ENCODE results near the gene ERG. TPM values are rescaled to one million over a fixed set of nuclear protein-coding genes. Genes with fewer than 3 reads are reported as not detected.

ERG gene
- total RNA-seq, 1 donor from 2014 or later: not detected

DNA sequence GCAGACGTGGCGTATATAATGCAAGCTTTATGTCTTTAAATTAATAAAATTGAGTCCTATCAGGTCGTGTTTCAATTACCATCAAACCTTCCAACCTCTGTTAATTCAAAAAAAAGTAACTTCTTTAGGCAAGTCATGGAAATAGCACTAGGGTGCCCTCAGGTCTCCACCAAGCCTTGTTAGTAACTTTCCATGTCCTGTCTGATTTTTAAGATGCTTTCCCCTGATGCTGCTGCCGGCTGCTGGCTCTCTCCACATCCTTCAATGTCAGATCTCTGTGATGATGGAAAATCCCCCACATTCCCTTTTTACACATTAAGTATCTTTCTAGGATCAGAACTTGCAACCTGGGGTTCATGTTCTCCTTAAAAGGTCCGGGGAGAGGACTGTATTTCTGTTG is 3.0 kb downstream of the ERG start:
- Mint-ChIP-seq H3K4me1 (ENCODE audit: low read depth, unreplicated experiment) (no peaks in the 10 kb centered on the region), H3K9me3 (ENCODE audit: unreplicated experiment) (no peaks in the 10 kb centered on the region), H3K27ac (ENCODE audit: unreplicated experiment) (no peak overlapping the region), H3K4me3 (ENCODE audit: unreplicated experiment) (no peak overlapping the region), H3K36me3 (ENCODE audit: unreplicated experiment) (no peaks in the 10 kb centered on the region), H3K27me3 (ENCODE audit: unreplicated experiment) (peaks cover 2% of the 10 kb centered on the region)
- TF ChIP-seq, protein P1, sequence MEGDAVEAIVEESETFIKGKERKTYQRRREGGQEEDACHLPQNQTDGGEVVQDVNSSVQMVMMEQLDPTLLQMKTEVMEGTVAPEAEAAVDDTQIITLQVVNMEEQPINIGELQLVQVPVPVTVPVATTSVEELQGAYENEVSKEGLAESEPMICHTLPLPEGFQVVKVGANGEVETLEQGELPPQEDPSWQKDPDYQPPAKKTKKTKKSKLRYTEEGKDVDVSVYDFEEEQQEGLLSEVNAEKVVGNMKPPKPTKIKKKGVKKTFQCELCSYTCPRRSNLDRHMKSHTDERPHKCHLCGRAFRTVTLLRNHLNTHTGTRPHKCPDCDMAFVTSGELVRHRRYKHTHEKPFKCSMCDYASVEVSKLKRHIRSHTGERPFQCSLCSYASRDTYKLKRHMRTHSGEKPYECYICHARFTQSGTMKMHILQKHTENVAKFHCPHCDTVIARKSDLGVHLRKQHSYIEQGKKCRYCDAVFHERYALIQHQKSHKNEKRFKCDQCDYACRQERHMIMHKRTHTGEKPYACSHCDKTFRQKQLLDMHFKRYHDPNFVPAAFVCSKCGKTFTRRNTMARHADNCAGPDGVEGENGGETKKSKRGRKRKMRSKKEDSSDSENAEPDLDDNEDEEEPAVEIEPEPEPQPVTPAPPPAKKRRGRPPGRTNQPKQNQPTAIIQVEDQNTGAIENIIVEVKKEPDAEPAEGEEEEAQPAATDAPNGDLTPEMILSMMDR (IDR thresholded peaks at IDR 0.05; ENCODE audit: partially characterized antibody, unreplicated experiment): no peak
- DNase-seq: no peak

DNA sequence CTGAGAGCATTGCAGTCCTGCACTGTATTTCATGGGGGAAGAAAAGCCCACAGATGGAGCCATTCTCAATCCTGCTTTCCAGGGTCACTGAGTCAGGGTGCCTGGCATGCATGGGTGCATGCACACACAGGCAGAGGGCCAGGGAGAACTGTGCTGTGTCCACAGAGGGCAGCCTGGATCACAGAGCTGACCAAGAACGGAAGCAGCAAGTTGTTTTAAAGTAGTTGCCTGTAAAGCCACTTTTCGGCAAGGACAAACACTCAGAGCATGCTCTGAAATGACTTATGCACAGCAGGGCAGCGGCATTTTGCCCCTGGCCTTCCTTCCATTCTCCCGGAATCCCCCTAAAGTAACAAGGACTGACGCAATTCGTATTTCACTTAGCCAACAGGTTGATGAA is 3.6 kb downstream of the ERG start:
- Mint-ChIP-seq H3K4me3 (ENCODE audit: unreplicated experiment) (no peak overlapping the region), H3K36me3 (ENCODE audit: unreplicated experiment) (no peaks in the 10 kb centered on the region), H3K9me3 (ENCODE audit: unreplicated experiment) (no peaks in the 10 kb centered on the region), H3K27me3 (ENCODE audit: unreplicated experiment) (peaks cover 2% of the 10 kb centered on the region), H3K4me1 (ENCODE audit: low read depth, unreplicated experiment) (no peaks in the 10 kb centered on the region), H3K27ac (ENCODE audit: unreplicated experiment) (no peak overlapping the region)
- TF ChIP-seq, protein P1 (IDR thresholded peaks at IDR 0.05; ENCODE audit: partially characterized antibody, unreplicated experiment): no peak
- no peak for DNase-seq

DNA sequence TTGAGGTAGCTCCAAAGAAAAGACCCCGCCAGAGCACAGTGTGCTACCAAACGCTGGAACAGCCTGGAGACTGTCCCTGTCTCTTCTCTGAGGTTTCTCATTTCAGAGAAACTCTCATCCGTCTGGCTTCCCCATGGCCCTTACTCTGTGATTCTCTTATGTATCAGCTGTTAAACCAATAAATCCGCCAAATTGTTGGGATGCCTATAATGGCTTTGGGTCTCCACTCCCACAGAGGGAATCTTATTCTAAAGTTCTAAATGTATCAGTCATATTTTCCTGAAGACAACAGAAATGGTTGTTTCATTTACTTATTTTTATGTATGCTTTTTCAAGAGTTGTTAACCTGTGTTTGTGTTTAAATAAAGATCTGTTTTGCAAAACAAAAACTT is 4.0 kb downstream of the ERG start:
- Mint-ChIP-seq H3K27me3 (ENCODE audit: unreplicated experiment) (peaks cover 2% of the 10 kb centered on the region), H3K9me3 (ENCODE audit: unreplicated experiment) (no peaks in the 10 kb centered on the region), H3K4me3 (ENCODE audit: unreplicated experiment) (no peak overlapping the region), H3K27ac (ENCODE audit: unreplicated experiment) (no peak overlapping the region), H3K4me1 (ENCODE audit: low read depth, unreplicated experiment) (no peaks in the 10 kb centered on the region), H3K36me3 (ENCODE audit: unreplicated experiment) (no peaks in the 10 kb centered on the region)
- DNase-seq: no peak
- TF ChIP-seq, protein P1 (IDR thresholded peaks at IDR 0.05; ENCODE audit: partially characterized antibody, unreplicated experiment): no peak

DNA sequence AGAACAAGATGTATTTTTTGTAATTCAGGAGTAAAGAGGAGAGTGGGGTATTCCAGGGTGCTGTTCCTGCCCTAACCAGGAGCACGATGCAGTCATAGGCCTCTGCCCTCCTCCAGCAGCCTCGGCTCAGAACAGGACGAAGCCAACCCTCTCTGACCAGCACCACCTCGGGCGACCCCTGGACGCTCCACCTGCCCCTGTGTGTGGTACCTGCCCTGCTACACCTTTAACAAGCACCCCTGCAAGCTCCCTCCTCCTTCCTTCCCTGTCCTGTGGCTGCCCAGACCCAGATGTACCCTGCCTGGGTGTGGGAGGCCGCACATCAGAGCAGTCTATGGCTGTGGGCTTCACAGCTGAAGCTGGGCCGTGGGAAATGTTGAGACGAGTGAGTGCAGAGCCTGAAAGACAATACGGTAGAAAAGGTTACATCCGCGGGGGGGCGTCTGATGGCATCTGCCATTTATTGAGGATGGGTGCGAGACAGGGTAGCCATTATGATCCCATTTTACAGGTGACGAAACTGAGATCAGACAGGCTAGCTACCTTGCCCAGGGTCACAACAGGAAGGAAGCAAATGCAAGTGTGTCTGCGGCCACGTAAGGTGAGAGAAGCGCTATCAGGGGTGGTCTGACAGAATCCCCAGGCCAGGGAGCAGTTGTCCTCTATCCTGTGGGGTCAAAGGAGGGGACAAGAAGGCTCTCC is 4.6 kb downstream of the ERG start:
- H3K27ac Mint-ChIP-seq (ENCODE audit: unreplicated experiment): no peak overlapping the region
- TF ChIP-seq, protein P1 (IDR thresholded peaks at IDR 0.05; ENCODE audit: partially characterized antibody, unreplicated experiment): no peak
- H3K4me1 Mint-ChIP-seq (ENCODE audit: low read depth, unreplicated experiment): no peaks in the 10 kb centered on the region
- H3K27me3 Mint-ChIP-seq (ENCODE audit: unreplicated experiment): peaks cover 2% of the 10 kb centered on the region
- DNase-seq: no peak
- no peaks in the 10 kb centered on the region for H3K9me3 Mint-ChIP-seq (ENCODE audit: unreplicated experiment)
- no peak overlapping the region for H3K4me3 Mint-ChIP-seq (ENCODE audit: unreplicated experiment)
- H3K36me3 Mint-ChIP-seq (ENCODE audit: unreplicated experiment): no peaks in the 10 kb centered on the region

DNA sequence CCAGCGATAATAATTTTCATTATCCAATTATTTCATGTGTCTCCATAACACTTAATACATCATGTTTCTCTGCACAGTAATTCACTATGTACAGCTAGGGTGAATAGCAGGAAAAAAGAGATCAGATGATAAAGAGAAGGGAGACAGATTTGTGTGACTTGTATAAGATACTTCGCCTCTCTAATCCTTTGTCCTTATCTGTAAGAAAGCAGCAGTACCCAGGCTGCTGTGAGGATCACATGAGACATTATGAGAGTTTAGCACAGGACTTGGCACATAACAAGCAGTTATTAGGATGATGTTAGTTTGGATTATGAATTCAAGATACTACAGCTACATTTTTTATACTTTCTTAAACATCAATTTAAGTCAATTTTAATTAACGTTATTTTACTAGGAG is 6.3 kb downstream of the ERG start:
- H3K9me3 Mint-ChIP-seq (ENCODE audit: unreplicated experiment): no peaks in the 10 kb centered on the region
- no peaks in the 10 kb centered on the region for H3K4me1 Mint-ChIP-seq (ENCODE audit: low read depth, unreplicated experiment)
- no peaks in the 10 kb centered on the region for H3K36me3 Mint-ChIP-seq (ENCODE audit: unreplicated experiment)
- TF ChIP-seq, protein P1 (IDR thresholded peaks at IDR 0.05; ENCODE audit: partially characterized antibody, unreplicated experiment): no peak
- H3K27ac Mint-ChIP-seq (ENCODE audit: unreplicated experiment): no peak overlapping the region
- no peak for DNase-seq
- H3K27me3 Mint-ChIP-seq (ENCODE audit: unreplicated experiment): peaks cover 2% of the 10 kb centered on the region
- H3K4me3 Mint-ChIP-seq (ENCODE audit: unreplicated experiment): no peak overlapping the region
